GM23248 (cell line): Measurements from ENCODE around the gene TRMT2A.

Experiments
- EZH2 ChIP-seq: fragments of 200-600 bp; sonication (generic); IDR thresholded peaks from 2 replicates; pipeline ENCODE4 v1.6.1; 2018; ENCODE audit warnings: antibody characterized with exemption, mild to moderate bottlenecking; ENCODE audit not compliant: insufficient read depth, poor library complexity, severe bottlenecking
- EZH2phosphoT487 ChIP-seq: fragments of 200-600 bp; sonication (generic); IDR thresholded peaks from 2 replicates; pipeline ENCODE4 v1.6.1; 2018; ENCODE audit warnings: antibody characterized with exemption, moderate library complexity, mild to moderate bottlenecking, low read depth; ENCODE audit not compliant: insufficient read depth

- TF ChIP-seq EZH2 (no peak), EZH2phosphoT487 (no peak)
Observed at GRCh38 chr22:20091690-20092476, 25.1 kb downstream of the TRMT2A start.
